Measurements from ENCODE around the gene SLC9C2.
"Not testable (repeated sequence)": the region's sequence is repeated elsewhere in the genome, so short reads cannot be mapped to it uniquely, and the experiment has no call there.

The SLC9C2 gene

DNA sequence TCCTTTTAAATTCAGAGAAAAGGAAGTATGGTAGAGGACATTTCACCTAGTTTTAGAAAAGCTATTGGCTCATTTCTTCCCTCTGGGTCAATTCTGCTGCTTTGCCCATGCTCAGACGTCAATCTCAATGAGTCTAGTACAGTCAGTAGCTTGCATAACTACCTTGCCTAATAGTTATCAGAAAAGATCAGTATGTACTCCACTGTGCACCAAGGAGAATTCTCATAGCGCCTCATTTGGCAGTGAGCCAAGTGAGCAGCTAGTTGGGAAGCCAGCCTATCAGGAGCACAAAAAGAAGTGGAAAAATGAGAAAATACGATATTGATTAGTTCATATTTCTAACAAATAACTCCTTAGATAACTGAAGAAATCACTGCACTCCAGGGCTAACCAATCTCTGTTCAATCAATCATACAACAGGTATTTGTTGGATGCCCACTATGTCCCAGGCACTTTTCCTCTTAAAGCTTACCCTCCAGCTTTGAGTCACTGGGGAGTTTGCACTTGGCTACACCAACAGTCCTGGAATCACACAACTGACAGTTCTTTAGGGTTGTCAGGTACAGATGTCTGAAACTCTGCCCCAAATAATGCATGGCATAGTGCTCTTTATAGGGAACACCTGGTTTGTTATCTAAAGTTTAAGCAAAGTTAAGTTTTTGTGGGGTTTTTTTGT lies 75.6 kb downstream of the SLC9C2 start:
- DNase-seq: no peak

DNA sequence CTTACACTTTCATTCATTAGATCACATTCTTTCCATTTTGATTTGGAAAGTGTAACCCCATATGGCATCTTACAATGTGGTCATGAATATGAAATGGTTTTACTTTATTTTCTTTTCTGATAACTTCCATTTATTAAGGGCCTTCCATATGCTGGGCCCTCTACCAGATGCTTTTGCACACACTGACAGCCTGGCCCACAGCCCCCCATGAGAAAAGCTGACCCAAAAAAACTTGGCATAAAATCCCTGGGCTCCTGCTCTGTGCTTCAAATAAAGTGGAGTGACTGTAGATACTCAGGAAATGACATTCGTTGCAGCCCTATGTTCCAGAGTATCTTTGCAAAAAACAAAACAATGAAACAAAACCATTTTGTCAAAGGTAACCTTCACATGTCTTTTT lies 76.9 kb downstream of the SLC9C2 start:
- no peak for DNase-seq

DNA sequence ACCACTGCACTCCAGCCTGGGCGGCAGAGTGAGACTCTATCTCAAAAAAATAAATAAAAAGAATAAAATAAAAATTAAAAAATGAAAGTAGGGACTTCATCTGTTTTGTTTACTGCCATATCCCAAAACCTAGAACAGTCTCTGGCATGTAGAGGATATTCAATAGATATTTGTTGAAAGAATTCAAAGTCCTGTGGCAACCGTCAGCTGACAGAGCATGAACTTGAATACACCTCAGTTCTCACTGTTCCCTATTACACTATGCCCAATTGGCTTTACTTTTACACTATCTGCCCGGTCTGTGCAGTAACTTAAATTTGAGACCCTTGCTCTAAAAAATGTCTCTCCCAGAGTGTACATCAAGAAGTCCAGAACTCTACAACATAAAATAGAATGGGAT lies 79.5 kb downstream of the SLC9C2 start:
- DNase-seq: no peak

DNA sequence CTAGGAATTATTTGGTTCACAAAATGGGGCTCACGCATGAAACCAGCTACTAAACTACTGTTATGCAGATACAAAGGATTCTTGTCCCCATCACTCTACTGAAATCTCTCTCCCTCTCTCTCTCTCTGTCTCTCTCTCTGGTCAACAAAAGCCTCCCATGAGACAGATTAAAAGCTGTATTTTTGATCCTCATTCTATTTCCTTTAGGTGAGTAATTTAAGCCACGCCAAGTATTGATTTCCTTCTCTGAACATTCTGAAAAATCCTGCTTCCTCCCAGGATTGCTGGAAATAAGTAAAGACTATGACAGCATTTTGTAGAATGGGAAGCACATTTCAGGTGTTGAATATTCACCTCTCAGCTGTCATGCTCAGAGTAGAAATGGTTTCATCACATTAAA lies 82.1 kb downstream of the SLC9C2 start:
- DNase-seq: no peak

DNA sequence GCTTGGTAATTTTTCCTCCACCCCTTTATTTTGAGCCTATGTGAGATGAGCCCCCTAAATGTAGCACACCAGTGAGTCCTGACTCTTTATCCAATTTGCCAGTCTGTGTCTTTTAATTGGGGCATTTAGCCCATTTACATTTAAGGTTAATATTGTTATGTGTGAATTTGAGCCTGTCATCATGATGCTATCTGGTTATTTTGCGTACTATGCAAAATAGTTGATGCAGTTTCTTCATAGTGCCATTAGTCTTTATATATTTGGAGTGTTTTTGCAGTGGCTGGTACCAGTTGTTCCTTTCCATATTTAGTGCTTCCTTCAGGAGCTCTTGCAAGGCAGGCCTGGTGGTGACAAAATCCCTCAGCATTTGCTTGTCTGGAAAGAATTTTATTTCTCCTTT lies 88.4 kb downstream of the SLC9C2 start:
- not testable (repeated sequence) for DNase-seq

DNA sequence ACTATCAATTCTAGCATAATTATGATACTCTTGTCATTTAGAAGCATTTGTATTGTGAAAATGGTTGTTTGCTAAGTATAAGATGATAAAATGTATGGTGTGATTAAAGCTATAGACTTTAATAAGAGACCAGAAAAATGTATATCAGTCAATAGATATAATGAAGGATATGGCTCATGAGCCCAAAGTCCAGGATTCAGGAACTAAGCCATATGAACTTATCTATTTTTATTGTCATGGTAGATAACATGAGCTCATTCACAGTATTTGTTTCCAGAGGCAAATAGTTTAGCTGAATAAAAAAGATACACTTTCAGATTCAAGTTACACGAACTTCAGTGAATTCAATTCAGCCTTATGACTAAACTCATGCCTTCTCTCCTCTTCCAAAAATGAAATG lies 93.1 kb downstream of the SLC9C2 start:
- no peak for DNase-seq

DNA sequence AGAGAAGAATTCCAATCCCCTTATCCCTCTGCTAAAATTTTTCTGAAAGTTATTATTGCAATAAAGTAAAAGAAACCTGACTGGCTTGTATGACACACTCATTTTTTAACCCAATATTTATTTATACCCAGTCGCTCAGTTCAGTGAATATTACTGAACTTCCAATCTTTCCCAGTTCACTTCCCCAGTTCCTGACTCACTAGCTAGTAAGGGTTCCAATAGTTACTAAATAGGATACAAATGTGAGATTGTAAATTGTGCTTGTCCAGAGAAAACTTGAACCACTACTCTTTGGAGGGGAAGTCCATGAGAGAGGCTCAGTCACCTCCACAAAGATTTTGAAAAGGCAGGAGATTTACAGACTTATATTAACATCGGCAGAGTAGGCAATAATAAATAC lies 94.3 kb downstream of the SLC9C2 start:
- DNase-seq: no peak

DNA sequence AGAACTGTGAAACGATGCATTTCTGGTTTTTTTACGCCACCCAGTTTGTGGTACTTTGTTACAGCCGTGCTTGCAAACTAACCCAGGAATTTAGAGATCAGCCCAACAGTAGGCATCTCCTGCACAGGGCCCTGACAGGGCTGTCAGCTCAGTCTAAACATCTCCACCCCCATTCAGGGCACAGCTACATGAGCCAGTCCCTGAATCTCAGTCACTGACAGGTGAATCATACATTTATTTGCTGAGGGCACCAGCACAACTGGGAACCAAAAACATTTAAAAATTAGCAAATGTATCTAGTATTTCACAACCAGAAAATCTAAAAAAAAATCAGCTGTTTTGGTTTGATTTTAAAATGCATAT lies 95.0 kb downstream of the SLC9C2 start:
- no peak for DNase-seq

DNA sequence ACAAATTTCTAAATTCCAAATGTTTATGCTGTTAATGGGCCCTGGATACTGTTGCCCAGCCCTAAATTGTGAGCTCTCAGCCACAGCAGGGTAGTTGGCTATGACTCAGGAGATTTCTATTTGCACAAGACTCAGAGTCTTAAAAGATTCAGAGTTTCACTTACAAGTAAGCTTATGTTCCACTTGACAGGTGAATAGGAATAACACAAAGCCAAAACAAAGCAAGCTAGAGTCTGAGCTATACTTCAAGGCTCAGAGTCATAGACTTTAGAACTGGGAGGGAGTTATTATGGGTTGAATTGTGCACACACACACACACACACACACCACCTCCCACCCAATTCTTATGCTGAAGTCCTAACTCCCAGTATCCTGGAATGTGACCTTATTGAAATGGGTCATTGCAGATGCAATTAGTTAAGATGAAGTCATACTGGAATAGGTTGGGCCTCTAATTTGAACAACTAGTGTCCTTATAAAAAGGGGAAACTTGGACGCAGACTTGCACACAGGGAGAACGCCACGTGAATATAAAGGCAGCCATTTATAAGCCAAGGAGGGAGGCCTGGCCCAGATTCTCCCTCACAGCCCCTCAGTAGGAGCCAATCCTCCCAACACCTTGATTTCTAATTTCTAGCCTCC lies 95.5 kb downstream of the SLC9C2 start:
- DNase-seq: no peak

DNA sequence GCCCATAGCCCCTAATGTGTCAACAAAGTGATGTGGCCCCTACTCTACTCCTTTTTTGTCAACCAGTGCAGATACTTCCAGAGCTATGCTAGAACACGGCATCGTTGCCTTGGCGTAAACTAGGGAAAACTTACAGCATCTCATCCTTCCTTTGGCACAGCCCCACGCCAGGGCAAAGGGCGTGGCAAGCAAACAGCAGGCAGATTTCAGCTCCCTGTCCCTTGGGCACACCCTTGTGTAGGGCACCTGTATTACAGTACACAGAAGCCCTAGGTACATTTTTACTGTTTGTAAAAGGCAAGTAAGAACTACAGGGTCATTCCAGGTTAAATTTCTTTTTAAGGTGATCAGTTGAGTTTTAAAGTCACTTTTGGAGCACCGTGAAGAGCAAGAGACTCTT lies 96.4 kb downstream of the SLC9C2 start:
- DNase-seq: no peak

DNA sequence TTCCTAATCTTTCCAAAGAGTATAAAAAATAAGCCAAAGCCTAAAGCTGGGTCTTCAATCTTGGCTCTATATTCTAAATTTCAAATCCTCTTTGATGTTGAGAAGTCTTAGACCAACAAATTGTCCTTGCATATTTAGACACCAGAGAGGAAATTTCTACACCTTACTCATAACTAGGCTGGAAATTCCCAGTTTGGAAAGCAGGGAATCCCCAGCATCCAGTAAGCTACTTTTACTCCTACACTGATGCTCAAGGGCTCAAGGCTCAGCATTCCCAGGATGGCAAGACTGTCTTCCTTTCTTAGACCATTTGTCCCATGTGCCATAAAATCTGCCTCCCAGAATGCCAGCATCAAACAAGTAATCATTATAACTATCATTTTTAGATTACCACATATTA lies 97.5 kb downstream of the SLC9C2 start:
- DNase-seq: no peak

DNA sequence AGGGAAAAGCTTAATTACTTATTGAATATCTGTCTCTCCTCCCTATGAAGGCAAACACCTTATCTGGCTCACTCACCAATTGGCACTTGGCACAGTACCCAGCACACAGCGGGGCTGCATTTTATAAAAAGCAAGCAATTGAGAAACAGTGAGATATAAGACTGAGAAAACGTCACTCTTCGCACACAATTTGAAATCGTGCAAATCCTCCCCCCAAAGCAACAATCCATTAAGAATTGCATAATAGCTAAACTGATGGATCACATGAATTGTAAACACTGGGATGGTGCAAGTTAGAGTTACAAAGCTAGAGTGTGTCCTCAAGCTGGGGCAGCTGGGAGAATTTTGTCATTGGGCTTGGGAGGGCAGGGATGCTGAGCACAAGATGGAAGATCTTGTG lies 98.6 kb downstream of the SLC9C2 start:
- DNase-seq: no peak

DNA sequence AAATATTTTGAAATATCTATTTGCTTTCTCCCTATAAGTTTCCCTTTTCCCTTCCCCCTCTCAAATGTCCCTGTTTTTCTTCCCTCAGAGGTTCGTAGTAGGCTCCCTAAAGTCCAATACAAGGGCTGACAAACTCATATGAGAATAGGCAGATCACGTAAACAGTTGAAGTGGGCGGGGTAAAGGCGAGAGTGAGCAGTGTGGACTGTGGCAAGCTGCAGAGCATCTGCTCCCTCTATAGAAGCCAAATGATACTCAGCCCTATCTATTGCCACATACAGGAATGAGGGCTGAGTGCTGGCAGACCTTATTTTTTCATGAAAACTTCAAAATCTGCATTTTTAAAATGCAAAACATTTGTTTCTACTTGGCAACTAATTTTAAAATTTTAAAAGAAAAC lies 99.5 kb downstream of the SLC9C2 start:
- DNase-seq: no peak

DNA sequence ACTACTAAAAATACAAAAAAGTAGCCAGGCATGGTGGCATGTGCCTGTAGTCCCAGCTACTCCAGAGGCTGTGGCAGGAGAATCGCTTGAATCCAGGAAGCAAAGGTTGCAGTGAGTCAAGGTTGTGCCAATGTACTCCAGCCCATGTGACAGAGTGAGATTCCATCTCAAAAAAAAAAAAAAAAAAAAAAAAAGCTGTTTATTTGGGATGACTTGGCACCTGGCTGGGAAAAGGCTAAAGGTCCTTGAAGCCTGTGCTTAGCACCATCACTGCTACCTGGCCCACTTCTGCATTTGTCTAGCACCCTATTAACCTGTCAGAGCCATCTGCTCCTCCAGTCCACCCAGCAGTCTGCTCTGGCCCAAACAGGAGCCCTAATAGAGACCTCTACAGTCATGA lies 100.8 kb downstream of the SLC9C2 start:
- DNase-seq: no peak

DNA sequence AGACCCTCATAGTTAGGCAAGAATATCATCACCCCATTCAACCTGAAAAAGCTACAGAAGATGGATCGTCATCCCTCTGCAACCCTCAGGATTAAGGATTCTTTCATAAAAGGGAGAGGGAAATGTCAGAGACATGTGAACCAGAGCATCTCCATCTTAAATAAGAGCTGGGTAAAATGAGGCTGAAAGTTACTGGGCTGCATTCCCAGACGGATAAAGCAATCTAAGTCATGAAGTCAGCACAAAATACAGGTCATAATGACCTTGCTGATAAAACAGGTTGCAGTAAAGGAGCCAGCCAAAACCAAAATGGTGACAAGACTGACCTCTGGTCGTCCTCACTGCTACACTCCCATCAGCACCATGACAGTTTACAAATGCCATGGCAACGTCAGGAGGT lies 103.1 kb downstream of the SLC9C2 start:
- no peak for DNase-seq

DNA sequence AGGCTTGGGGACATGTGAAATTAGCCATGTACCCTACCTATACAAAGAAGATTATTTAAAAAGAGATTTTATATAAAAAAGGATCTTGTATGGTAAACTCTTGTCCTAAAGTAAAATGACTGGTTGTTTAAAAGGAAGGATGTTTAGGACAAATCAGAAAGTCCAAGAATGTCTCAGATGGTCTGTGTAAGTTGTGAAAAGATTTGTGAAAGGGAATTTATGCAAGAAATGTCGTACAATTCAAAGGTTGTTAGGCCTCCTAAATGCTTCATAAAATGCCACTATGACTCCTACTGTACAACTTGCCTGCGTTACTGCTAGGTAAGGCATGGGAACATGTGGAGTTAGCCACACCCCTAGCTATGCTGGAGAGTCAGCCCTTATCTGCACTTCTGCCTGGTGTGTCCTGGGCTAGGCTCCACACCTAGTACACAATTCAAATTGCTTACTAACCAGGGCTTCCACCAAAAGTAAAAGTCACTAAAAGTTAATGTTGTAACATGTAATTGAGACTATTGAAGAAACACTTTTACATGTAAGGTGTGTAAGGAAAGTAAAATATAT lies 106.0 kb downstream of the SLC9C2 start:
- DNase-seq: no peak

DNA sequence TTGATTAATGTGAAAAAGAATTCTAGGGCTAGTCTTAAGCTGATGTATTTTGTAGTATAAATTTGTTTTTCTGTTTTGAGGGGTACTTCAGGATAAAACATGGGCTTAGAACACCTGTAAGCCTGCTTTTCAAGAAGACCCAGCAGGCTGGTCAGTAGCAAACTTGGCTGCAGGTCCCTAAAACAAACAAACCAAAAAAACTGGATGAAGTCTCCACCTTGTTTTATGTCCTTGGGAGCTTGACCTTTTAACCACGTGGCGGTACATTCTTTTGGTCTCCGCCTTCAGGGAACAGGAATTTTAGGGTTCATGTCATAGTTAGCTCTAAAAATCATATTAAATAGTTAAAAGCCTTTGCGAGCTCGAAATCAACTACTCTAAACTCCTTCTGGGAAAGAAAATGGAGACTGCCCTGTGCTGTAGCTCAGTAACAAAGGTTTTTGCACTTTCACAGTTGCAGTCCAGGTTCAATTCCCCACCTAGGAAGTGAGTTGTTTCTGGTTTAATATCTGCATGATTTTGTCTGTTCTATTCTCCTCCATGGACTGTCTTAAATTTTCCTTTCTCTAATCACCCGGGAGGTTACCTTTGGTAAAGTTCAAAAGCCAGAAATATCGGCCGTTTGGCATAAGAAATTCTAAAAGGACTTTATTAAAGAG lies 107.1 kb downstream of the SLC9C2 start:
- DNase-seq: no peak

DNA sequence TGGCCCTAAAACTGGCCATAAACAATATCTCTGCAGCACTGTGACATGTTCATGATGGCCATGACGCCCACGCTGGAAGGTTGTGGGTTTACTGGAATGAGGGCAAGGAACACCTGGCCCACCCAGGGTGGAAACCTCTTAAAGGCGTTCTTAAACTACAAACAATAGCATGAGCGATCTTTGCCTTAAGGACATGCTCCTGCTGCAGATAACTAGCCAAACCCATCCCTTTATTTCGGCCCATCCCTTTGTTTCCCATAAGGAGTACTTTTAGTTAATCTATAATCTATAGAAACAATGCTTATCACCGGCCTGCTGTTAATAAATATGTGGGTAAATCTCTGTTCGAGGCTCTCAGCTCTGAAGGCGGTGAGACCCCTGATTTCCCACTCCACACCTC lies 109.7 kb downstream of the SLC9C2 start:
- not testable (repeated sequence) for DNase-seq

DNA sequence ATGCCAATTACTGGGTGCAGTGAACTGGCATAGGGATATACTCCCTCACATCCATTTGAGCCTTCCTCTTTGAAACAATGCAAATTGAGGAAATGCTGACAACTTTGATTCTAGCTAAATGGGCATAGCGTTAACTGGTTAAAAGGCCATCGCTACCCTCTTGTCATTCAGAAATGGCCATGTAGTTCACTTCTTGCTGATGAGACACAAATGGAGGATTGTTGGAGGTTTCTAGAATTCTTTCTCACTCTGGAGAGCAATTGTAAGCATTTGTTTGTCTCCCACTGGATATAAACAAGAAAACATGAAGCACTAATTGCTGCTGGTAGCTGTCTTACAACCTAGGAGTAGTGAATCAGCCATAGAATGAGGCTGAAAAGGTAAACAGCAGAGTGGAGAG lies 111.4 kb downstream of the SLC9C2 start:
- DNase-seq: no peak

DNA sequence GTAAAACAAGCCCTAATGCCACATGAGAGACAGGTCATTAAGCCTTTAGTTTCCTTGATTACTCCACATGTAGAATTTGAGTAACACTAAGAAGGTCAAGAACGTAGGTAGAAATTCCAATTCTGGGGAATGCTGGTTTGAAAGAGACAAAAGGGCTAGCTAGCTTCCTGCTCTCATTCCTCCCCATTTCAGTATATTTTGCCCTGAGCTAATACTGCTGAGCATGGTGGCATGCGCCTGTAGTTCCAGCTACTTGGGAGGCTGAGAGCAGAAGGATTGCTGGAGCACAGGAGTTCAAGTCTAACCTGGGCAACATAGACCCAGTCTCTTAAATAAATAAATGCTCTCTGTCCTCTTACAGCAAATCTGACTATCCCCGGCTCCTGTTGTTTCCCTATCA lies 112.9 kb downstream of the SLC9C2 start:
- DNase-seq: no peak

DNA sequence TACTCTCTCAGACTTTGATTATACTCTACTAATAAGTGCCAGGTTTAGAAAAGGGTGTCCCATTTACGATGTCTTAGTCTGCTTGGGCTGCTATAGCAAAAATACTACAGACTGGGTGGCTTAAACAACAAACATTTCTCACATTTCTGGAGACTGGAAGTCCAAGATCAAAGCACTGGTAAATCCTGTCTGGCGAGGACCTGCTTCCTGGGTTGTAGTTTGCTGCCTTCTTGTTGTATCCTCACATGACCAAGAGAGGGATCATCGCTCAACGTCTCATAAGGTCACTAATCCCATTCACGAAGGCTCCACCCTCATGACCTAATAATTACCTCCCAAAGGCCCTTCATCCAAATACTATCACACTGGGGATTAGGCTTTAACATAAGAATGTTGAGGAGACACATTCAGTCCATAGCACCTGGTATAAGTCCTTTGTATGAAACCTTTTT lies 113.7 kb downstream of the SLC9C2 start:
- DNase-seq: no peak

DNA sequence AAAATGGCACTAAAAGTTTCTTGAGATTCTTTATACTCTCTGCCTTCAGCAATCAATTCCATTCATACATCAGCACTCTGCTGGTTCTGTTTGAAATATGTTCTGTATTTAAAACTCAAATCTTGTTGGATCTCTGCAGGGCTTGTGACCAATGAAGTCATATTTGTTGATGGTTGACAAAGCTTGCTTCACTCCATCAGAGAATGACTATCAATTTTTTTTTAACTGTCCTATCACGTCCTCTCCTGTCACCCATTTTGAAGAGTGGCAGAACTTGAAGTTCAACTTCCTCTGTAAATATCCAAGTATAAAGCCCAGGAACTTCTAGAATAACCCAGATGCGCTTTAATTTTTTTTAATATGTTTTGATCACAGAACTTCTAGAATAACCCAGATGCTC lies 114.9 kb downstream of the SLC9C2 start:
- no peak for DNase-seq

DNA sequence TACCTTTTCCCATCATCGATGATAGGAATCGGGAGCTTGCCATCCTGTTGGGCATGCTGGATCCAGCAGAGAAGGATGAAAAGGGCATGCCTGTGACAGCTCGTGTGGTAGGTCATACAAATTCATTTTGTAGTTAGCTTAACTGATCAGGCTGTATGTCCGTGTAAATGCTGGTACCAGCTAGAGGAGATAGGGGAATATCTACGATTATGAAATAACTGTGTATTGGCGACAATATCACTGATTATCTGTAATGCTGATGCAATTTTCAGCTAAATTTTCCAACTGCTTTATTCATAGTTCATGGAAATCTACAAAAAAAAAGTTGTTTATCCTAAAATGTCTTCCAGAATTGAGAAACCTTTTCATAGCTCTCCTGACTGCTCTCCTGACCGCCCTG lies 117.5 kb downstream of the SLC9C2 start:
- DNase-seq: no peak

DNA sequence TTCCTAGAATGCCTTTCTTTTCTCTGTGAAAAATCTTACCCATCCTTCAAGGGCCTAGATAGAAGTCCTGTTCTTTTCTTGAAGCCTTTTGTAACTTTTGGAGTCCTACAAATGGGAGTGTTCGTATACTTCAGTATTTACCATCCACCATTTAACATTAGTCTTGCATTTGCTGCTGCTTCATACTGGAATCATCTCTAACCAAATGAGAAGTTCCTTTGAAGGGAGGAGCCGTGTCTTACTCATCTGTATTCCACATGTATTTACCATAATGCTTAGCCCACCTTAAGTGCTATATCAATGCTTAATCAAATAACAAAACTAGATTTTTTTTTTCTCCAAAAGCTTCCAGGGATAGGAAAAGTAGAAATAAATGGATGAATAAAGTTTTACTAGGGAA lies 118.6 kb downstream of the SLC9C2 start:
- DNase-seq: no peak

All from activated CD4-positive, alpha-beta T cell treated with anti-CD3 and anti-CD28 coated beads, Interleukin-2, Interleukin-6, amounts not matched to agents 100 ng/mL and 50 ng/mL, durations not matched to agents 16 hours and 8 hours (primary cell).